HG03095 (cell line): Measurements from ENCODE around the gene STAT4.

Experiments used
- ATAC-seq: cut with Tn5 transposase; IDR thresholded peaks from one replicate; pipeline ENCODE4 v1.9.1; 2021; ENCODE audit warnings: moderate library complexity; ENCODE audit not compliant: unreplicated experiment

Gene STAT4

GRCh38 chr2:191086706-191087105 lies 64.1 kb downstream of the STAT4 start:
- ATAC-seq = no peak

GRCh38 chr2:191083540-191083939 lies 67.3 kb downstream of the STAT4 start:
- ATAC-seq = no peak

DNA sequence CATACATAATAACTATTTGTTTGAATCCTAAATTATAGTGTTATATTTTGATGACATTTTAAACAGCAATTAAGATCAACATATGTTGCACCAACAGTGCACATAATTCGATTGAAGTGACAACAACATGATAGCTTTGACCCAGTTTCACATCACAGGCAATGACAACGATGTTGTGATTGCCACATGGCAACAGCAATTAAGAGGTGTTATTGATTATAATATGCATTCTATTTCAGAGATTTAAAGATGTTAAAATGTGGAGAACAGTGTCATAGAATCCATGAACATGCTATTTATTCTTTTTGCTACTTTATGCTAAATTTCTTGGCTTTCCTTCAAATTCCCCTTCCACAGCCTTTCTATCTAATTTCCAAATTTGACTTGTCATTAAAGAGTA lies 68.5 kb downstream of the STAT4 start:
- no peak for ATAC-seq

GRCh38 chr2:191081411-191082155 lies 69.2 kb downstream of the STAT4 start:
- no peak for ATAC-seq

DNA sequence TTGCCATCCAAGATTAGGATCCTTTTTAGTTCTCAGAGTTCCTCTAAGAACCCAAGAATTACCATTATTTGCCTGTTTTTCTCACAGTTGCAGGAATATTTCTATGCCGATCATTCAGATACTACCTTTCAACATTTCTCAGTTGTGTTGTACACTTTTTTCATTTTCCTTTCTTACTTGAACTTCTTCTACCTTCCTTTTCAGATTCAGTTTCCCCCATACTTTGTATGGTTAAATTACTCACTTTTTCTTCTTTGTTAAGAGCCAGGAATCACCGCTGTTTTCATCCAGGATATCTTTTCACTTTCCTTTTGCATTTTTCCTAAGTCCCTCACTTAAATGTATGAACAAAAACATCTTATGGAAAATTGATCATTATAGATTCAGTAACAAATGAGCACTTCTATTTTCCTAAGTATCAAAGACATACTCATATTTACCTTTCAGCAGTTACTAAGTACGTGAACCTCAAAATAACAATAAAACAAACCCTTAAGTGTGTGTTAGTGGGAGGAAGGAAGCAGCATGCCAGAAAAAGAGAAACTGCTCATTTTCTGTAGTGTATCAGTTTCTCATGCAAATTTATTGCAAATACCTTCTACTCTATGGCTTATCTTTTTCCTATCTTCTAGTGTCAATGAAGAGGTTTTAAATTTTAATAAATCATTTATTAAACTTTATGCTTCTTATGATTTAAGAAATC lies 72.5 kb downstream of the STAT4 start:
- ATAC-seq = no peak

- ATAC-seq = no peak
Observed at GRCh38 chr2:191070276-191070675, 80.5 kb downstream of the STAT4 start.

GRCh38 chr2:191069606-191070005 lies 81.2 kb downstream of the STAT4 start:
- no peak for ATAC-seq

- ATAC-seq = no peak
Observed at GRCh38 chr2:191066919-191067233, 83.9 kb downstream of the STAT4 start.

DNA sequence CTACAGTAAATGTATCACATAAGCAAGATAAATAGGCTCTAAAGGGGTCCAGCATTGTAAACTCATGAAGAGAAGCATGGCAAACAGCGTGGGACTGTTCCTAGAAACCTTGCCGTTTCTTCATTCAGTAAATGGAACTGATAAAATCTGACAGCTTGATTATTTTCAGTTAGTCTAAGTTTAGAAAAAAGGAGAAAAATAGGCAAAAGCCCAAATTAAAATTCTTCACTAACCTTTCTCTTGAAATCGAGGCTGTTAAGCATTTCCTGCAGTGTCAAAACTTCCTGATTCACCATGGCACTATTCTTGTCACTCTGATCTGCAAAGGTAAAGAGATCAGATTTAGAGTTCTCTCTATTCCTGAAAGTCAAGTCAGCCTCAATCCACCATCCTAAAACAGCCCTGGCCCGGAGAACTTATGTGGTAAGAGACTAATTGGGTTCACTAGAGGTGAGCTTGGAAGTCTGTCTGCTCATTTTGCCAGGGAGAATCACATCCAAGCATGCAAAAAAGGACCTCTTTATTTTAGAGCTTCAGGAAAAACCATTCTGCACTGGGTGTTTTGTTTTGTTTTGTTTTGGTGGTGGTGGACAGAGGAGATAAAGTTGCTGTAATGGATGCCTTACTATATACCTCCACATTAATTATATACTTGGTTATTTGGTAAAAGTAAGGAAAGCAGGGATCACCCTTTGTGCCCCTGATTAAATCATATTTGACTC lies 84.4 kb downstream of the STAT4 start:
- ATAC-seq = no peak

DNA sequence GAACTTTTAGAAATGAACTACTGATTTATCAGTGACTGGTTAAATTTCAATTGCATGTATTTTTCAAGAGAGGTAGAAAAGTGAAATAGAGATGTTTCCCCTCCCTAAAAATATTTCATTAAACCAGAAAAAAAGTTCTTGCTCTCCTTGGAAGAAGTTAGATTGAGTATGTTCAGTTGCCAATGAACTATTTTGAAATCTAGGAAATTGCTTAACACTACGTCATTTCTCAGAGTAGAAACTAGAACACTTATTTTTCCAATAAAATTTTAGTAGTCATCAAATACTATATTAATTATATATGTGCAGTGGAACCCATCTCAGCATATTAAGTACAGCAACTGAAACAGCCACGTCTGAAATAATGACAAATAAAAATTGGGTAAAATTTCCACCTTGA lies 85.0 kb downstream of the STAT4 start:
- no peak for ATAC-seq

DNA sequence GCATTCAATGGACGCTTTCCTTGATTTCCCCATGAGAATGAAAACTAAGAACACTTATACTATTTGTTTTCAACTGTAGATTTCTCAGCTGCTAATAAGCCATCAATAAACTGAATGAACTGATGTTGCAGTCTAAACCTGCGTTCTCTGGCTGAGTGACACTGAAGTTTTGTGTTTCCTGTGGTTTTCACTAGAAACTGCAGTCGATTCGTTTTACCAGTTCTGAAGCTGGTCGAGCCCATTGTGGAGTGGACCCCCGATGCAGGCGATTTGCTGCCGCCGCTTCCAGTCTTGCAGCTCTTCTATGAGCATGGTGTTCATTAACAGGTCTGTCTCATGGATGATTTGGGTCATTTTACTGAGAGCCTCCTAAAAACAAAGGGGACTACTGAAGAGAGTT lies 86.2 kb downstream of the STAT4 start:
- no peak for ATAC-seq

DNA sequence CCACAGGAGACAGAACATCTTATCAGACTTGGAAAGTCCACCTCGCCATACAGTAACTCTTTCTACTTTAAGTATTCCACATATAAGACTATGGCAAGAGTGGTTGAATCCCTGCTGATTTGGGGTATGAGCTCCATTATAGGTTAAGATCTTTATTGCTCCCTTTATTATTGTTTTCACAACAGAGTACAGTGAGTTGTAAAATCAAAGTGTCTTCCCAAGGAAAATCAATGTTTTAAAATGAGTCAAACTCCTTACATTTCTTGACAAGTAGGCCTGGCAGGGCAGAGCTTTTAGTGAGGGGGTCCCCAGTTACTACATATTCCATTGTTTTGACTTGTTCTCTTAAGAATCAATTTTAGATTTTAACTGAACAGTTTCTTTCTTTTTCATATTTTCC lies 87.2 kb downstream of the STAT4 start:
- ATAC-seq = no peak

- no peak for ATAC-seq
Observed at GRCh38 chr2:191061381-191061980, 89.3 kb downstream of the STAT4 start.

GRCh38 chr2:191059308-191059707 lies 91.5 kb downstream of the STAT4 start:
- ATAC-seq = no peak

DNA sequence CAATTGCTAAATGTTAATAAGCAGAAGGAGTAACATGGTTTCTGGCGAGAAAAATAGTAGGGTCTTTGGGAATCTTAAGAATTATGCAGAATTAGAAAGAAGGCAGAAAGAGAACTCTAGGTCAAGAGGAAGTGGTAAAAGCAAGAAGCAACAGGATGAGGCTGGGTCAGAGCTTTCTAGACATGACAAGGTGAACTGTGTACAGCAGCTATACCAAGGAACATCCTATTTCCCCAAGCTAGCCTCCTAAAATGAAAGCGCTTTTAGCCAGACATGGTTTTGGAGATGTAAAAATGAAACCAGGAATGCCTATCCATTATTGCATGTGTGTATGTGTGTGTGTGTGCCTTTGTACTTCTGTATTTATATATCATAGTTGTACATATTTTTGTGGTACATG lies 94.6 kb downstream of the STAT4 start:
- ATAC-seq = no peak

DNA sequence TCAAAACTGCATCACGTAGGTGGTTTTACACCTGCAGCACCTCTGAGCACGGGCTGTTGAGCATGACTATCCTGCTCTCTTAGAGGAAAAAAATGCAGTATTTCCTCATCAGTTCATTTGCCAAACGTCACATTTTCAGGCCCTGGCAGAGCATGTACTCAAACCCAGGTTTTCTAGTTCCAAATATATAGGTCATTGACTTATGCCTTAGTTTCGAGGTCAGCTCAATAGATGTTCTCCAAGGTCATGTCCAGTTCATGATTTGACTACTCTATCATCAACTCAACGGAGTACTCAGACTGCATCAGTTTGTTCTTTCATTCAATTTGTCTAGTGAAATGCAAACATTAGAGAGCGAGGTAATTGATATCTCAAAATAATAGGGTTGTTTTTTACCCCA lies 97.5 kb downstream of the STAT4 start:
- ATAC-seq = no peak

- ATAC-seq = no peak
Observed at GRCh38 chr2:191051825-191052778, 98.7 kb downstream of the STAT4 start.

GRCh38 chr2:191051177-191051576 lies 99.6 kb downstream of the STAT4 start:
- no peak for ATAC-seq

DNA sequence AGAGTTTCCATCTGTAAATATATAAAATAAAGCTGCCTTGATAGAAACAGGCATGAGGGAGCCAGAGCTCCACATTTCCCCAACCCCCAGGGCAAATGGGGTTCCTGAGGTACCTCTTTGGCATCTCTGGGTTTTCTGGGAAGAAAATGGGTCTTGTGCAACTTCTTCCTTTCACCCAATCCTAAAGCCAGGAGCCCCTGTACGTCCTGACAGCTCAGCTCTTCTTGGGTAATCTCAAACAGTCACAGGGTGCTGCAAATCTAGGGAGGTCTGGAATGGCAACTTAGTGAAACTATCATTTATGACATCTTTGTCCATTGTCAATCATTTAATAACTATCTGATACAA lies 100.2 kb downstream of the STAT4 start:
- ATAC-seq = no peak

DNA sequence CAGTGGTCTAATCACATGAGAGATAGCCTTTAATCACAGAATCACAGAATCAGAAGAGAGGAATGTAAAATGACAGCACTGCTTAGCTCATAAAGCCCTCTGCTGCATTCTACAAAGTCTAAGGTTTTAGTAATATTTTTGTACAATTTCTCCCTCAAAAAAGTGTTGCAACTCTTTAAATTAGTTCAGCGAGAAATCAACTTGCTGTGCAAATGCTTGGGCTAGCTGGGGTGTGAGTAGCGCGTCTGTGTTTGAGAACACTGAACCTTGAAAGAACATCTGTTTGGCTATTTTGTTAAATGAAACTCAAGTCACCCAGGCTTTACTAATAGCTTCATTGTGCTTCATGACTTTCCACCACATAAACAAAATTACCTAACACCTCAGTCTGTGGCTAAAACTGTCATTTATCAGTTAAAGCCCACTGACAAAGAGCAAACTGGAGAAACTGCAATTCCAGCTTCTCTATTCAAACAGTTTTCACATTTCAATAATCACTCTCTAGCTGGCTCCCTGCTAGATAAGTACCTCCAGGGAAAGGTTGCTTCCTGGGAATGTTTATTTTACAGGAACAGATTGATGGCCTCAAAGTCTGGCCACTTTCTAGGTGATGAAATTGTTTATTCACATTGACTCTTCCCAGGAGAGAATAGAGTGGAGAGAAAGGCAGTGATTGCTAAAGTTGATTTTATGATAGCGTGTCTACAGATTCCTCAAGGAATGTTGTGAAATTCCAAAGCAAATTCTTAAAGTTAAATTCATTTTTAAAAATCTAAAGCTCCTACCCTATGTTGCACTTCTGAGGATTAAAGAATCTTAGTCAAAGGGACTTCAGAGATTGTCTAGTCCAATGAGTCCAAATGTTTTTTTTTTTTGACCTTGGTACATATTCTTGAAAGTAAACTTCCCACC lies 100.8 kb downstream of the STAT4 start:
- ATAC-seq = peak; percentile 69
